Mammary epithelial cell (primary cell): Measurements from ENCODE around the gene ZNRF1.

Source experiments
- CTCF ChIP-seq, 2 donors: IDR thresholded peaks in 1 of 2; conservative IDR thresholded peaks in 1 of 2; 2 replicates each; pipeline ENCODE4 v1.5.1; 2011 to 2012; ENCODE audit warnings: inconsistent platforms in 2 of 2, low read length in 2 of 2, mild to moderate bottlenecking in 2 of 2, control low read depth in 1 of 2, low read depth in 1 of 2; ENCODE audit not compliant: insufficient read depth in 1 of 2; ENCODE audit errors: extremely low read depth in 1 of 2
- EZH2 ChIP-seq: IDR thresholded peaks from 2 replicates; pipeline ENCODE4 v1.6.1; 2012; ENCODE audit warnings: low read length, inconsistent platforms, borderline replicate concordance

- TF ChIP-seq CTCF (conservative IDR thresholded peaks at IDR 0.05 in 1 of 2, IDR thresholded peaks at IDR 0.05 in 1 of 2; ENCODE audit: extremely low read depth in 1 of 2, insufficient read depth in 1 of 2, low read depth in 1 of 2, low read length in 2 of 2), result no peak
- TF ChIP-seq EZH2, result no peak
Observed at GRCh38 chr16:74991593-74992403, 7.0 kb upstream of the ZNRF1 start.
